GM18499 (cell line): ENCODE data around the gene PRSS33.

Experiments used
- ATAC-seq: cut with Tn5 transposase; IDR thresholded peaks from one replicate; pipeline ENCODE4 v1.9.1; 2021; ENCODE audit warnings: moderate number of reproducible peaks; ENCODE audit not compliant: insufficient read depth, unreplicated experiment

The PRSS33 gene

DNA sequence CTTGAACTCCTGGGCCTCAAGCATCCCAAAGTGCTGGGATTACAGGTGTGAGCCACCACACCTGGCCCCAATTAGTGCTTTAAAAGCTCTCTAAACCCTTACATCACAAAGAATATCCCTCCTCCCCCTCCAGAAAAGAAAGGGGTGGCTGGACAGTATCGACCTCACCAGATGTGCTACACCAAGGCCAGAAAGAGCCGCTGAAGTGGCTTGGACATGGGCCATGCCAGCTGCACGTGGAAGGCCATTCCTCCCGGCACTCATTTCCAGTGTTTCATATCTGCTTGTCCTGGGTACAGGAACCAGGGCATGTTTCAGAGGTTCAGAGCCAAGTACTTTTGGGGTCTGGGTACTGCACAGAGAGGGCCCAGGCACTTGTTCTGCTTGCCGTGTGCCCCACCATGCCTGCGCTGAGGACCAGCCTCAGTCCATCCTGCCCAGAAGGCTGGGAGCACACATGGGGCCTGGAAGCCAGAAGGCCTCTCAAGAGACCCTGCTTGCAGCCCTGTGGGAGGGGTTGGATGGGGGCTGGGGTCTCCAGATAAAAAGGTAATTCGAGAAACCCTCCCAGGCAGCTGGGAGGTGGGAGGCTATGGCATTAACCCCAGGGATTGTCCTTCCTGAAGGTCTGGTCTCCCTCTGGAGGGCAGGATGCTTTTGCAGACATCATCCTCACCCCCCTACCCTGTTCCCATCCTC lies 38.5 kb downstream of the PRSS33 start:
- ATAC-seq = no peak

DNA sequence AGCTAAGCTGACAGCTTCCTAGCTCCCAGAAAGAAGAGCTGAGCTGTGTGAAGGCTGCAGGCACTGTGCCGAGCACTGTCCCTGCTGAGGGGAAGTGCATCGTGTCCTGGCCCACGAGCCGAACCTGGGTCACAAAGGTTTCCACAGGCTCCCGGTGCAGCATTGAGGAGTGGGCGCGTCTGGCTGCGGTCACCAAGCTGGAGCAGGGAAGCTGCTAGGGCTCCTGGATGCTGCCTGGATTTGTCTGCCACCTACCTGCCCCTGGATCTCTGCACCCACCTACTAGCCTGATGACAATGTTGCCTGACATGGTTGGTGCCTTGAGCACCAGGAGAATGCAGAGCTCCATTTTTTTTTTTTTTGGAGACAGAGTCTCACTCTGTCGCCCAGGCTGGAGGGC lies 41.4 kb downstream of the PRSS33 start:
- ATAC-seq = no peak

DNA sequence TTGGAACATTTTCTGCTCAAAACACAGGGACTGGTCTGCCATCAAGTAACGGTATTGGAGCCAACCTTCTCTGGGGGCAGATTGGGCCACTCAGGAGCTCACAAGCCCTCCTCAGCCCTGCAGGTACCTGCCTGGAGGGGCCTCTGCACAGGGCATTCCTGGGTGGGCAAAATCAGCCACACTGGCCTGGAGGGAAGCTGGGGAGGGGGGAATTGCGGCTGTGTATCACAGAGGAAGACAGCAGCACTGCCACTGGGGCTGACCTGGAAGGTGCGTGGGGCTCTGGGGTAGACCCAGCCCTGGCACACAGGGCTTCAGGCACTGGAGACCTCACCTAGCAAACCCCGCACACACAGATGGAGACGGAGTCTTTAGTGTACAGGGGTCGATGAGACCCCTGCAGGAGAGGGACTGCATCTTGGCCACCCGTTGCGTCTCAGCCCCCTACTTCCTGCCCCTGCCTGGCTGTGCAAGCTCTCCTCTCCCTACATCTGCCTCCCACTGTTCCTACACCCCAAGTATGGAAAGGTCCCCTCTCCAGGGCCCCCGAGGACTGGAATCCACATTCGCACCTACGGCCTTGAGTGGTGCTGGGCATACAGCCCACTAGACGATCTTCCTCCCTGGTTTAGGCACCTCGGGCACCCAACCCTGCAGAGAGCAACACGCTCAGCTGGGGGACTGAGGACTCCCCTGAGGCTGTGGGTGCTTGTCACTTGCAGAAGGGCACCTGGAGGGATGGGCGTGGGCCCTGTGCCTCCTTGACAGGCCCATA lies 42.1 kb downstream of the PRSS33 start:
- no peak for ATAC-seq

DNA sequence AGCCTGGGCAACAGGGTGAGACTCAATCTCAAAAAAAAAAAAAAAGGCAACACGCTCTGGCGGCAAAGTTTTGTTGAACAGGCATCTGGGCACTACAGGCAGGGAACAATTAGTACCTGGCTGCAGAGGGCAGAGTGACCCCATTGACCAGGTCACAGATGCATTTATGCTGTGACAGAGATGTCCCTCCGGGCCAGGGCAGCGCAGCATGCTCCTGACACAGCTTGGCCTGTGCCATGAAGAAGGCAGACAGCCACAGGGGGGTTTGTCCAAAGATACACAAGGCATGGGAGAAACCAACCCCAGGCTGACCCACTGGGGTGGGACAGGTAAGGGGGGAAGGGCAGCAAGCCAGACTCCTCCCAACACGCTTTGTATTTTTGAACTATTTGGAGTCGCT lies 42.6 kb downstream of the PRSS33 start:
- ATAC-seq = no peak

DNA sequence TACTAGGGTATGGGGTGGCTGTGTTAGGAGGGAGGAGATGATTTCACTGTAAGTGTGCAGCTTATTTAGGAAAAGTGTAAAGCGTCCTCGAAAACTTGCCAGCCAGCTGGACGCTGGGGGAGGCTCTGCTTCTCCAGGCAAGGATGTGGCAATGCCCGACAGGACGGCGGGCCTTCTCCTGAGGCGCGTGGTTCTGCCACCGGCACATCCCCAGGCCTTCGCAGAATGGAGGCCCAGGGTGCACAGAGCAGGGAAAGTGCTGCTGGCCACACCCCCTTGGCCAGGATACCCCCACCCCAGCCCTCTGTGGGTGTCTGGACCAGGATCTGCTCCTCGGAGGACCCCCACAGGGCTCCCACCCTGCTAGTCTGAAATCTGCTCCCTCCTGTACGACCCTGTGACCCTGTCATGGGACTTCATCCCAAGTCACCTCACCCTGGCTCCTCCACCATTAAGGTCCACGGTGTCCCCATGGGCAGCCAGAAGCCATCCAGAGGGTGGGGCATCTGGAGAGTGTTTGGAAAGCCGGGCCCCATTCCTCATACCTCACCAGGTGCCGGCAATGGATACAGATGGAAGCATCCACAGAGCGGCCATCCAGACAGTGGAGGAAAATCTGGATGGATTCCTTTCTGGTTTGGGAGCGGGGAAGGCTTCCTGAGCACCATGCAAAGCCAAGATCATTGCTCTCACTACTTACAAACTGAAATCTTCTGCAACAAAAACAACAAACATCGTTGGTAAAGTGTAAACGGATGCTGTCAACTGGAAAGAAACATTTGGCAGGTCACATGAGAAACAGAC lies 44.2 kb downstream of the PRSS33 start:
- no peak for ATAC-seq

DNA sequence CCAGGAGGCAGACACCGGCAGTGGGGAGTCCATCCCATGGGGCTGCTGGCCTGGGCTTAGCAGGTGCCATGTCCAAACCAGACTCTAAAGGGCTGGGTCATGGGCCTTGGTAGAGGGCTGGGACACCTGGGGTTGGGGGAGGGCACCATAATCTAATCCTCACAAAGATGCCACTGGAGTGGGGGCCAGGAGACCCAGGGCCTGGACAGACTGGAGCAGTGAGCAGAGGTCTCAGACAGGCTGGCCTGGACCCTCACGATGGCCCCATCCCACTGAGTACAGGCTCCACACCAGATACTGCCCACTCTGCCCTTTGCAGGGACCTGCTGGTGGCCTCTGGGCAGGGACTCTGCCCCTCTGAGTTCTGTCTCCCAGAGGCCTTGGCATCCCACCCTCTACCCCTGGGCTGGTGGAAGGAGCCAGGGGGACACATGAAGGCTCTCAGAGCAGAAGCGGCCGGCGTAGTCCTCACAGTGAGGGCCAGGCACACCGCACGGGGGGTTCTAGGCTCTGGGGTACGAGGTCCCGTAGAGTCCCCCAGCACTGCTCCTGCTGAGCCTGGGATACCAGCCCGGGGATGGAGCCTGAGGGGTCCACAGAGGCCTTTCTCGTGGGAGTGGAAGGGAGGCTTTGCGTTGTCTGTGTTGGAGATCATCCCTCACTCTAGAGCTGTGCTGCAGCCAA lies 44.9 kb downstream of the PRSS33 start:
- ATAC-seq = no peak

DNA sequence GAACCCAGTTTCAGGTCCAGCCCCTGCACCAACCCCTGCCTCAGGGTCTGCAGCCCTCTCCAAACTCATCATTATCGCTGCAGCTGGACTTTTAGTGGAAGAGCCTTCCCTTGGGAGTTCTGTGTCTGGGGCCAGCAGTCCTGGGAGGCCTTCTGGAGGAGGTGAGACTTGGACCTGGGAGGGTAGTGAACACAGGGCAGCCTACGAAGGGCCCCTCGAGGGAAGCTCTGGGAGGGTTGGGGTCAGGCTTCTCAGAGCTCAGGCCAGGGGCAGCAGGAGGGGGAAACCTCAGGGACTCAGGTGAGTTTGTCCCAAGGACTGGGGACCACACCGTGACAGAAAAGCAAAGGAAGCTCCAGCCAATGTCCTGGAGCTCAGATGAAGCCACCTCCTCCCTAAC lies 46.2 kb downstream of the PRSS33 start:
- no peak for ATAC-seq

DNA sequence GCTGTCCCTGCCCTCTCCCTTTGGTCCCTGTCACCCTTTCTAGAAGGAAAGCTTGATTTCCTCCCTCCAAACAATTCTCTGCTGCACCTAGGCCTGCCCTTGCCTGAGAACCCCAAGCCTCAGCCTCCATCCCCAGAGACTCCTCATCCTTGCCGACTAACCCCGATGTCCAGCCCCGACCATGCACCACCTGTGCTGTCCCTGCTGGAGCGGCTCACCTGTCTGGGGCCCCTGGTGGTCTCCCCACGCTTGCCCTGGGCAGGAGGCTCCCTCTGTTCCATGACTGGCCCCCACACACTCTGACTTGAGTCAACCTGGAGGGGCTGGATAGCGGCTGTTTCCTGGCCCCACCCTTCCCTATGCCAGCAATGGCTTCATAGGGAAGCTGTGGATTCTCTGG lies 46.9 kb downstream of the PRSS33 start:
- no peak for ATAC-seq

DNA sequence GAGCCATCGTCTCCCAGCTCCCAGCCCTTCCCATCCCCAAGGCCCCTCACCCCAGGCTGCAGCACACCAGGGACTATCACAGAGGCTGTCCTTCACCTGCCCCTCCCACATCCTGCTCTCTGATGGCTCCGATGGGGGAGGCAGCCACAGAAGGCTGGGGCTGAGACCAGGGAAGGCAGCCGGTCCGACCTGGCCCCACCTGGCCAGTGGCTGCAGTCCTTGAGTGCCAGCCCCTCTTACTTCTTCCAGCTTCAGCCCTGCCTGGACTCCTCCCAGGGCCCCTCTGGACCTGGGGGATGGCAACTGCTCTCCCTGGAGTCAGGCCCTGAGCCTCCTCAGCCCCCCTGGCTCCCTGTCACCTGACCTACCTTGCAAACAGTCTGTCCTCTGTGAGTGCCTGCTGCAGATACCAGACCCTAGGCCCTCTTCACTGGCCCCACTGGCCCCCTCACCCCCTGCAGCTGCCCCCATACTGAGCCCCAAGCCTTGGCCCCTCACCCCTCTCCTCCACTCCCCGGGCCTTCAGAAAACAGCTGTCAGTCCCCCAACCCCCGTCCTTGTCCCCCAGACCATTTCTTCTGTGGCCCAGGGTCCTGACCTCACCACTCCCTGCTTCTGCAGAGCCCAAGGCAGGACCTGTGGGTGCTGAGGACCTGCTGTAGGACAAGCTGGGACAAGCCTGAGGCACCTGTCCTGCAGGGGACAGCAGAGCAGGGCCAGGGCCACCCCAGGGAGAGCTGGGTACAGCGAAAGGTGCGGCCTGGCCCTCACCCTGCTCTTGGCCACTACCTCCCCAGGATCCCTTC lies 47.5 kb downstream of the PRSS33 start:
- ATAC-seq = no peak

DNA sequence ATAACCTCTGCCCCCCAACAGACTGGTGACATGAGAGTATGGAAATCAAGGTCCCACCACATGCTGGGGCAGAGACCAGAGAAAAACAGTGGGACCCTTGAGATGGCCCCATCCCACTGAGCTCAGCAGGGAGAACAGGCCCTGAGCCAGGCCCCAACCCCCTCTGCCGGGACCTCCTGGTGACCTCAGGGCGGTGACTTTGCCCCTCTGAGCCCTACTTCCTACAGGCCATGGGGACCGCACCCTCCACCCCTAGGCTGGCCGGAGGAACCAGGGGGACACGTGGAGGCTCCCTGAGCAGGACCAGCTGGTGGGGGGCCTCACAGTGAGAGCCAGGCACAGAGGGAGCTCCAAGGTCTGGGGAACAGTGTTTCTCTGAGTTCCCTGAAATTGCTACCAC lies 48.7 kb downstream of the PRSS33 start:
- no peak for ATAC-seq

DNA sequence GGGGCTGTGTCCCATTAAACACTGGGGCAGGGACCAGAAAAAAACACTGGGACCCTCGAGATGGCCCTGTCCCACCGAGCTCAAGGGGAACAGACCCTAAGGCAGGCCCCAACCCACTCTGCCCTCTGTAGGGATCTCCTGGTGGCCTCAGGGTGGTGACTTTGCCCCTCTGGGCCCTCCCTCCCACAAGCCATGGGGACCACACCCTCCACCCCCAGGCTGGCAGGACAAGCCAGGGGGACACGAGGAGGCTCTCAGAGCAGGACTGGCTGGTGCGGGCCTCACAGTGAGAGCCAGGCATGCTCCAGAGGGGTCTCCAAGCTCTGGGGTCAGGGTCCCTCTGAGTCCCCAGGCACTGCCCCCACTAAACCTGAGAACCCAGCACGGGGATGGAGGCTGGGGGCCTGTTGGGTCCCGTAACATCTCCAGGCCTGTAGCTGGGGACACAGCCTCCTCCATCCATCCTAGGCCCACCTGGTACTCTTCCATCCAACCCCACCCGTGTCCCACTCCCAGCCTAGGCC lies 49.4 kb downstream of the PRSS33 start:
- ATAC-seq = no peak

DNA sequence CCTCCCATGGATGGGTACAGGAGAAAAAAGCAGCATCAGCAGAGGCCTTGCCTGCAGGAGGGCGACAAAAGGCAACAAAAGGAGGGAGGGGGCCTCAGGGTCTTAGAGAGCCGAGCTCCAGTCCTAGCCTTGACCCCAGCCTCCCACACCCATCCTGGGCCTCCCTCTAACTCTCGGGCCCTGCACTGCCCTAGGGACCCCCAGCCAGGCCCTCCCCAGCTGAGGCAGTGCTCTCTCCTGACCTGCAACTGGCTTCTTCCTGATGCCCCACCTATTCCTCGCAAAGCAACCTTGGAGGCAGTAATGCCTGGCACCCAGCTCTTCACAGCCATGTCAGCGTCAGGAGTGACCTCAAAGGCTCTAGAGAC lies 50.1 kb downstream of the PRSS33 start:
- ATAC-seq = no peak

DNA sequence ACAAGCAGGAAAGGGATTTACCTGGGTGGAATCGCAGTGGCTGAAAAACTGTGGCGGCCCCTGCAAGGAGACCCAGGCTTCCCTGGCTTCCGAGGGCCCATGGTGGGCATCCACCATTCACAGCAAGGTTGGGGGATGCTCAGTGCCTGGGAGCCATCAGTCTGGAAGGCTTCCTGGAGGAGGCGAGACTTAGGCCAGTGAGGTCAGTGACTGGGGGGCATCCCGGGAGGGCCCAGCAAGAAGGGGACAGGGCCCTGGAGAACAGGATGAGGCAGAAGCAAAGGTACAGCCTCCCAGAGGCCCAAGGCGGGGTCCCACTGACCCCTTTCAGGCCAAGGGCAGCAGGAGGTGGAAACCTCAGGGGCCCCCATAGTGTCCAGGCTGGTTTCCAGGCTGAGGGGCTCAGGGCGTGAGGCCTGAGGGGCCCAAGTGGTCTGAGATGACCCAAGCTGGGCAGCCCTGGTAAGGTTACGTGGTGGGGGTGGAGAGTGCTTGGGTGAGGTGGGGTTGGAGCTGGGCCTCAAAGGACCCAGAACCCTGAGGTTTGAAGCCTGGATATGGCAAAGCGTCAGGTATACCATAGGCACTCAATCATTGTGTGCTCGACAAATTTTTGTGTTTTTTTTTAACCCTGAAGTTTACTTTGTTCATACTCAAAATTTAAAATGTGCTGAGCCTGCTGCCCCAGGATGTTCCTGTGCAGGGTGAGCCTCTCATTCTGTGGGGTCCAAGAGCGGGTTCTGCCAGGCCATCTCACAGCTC lies 50.7 kb downstream of the PRSS33 start:
- ATAC-seq = no peak

DNA sequence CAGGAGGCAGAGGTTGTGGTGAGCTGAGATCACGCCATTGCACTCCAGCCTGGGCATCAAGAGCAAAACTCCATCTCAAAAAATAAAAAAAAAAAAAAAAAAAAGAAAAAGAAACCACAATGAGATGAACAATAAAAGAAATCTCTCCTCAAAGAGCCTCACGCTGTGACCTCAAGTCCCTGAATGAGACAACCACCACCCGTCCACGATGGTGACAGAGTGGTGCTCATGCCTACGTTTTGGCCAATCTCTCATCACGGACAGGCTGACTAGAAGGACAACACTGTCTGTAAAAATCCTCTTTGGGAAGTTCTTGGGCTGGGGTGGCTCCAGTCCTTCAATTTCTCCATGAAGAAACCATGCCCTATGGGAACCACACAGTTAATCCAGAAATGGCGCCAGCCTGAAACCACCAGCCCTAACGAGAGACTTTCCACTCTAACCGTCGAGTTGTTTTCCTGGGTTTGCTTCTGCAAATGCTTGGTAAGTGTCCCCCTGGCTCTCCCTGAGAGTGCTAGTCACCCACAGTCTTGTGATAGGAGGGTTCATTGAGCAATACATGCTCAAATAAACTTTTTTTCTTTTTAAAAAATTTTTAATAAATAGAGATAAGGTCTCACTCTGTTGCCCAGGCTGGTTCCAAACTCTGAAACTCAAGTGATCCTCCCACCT lies 52.4 kb downstream of the PRSS33 start:
- ATAC-seq = no peak
